MM.1S (cell line): ENCODE data around the gene DHRS7B.

Experiments
- DNase-seq: peaks from one replicate; pipeline ENCODE4 v3.0.0-alpha.2; 2015
- H2AFZ ChIP-seq: fragments of 300-600 bp; sonication (generic); 2 replicates; pipeline ENCODE4 v1.6.0; 2016; ENCODE audit warnings: antibody characterized with exemption, low read length
- H3F3A ChIP-seq: fragments of 300-600 bp; sonication (generic); 2 replicates; pipeline ENCODE4 v1.6.1; 2016; ENCODE audit warnings: mild to moderate bottlenecking, antibody characterized with exemption, low read length, moderate library complexity, mixed read lengths; ENCODE audit not compliant: insufficient read depth
- H3K27ac ChIP-seq: fragments of 300-600 bp; sonication (generic); 2 replicates; pipeline ENCODE4 v1.5.1; 2016; ENCODE audit warnings: mild to moderate bottlenecking, low read length
- H3K27me3 ChIP-seq: fragments of 300-600 bp; sonication (generic); replicated peaks from 2 replicates; pipeline ENCODE4 v1.6.0; 2016; ENCODE audit warnings: low read length; ENCODE audit not compliant: insufficient read depth
- H3K36me3 ChIP-seq: fragments of 300-600 bp; sonication (generic); replicated peaks from 2 replicates; pipeline ENCODE4 v1.6.1; 2016; ENCODE audit warnings: mild to moderate bottlenecking, low read length, mixed read lengths; ENCODE audit not compliant: insufficient read depth
- H3K4me1 ChIP-seq: fragments of 300-600 bp; sonication (generic); 2 replicates; pipeline ENCODE4 v1.6.1; 2016; ENCODE audit warnings: low read length, mixed read lengths
- H3K4me2 ChIP-seq: fragments of 300-600 bp; sonication (generic); 2 replicates; pipeline ENCODE4 v1.6.0; 2016; ENCODE audit warnings: low read depth, low read length
- H3K4me3 ChIP-seq: fragments of 300-600 bp; sonication (generic); 2 replicates; pipeline ENCODE4 v1.5.1; 2016; ENCODE audit warnings: low read length, mixed read lengths
- H3K79me2 ChIP-seq: fragments of 300-600 bp; sonication (generic); 2 replicates; pipeline ENCODE4 v1.6.1; 2016; ENCODE audit warnings: mixed run types, low read length, mixed read lengths
- H3K9ac ChIP-seq: fragments of 300-600 bp; sonication (generic); 2 replicates; pipeline ENCODE4 v1.6.1; 2016; ENCODE audit warnings: low read length, mixed read lengths
- H3K9me2 ChIP-seq: fragments of 300-600 bp; sonication (generic); replicated peaks from 2 replicates; pipeline ENCODE4 v1.6.1; 2016; ENCODE audit warnings: mild to moderate bottlenecking, low read length, mixed read lengths; ENCODE audit not compliant: insufficient read depth
- H3K9me3 ChIP-seq: fragments of 300-600 bp; sonication (generic); replicated peaks from 2 replicates; pipeline ENCODE4 v1.6.1; 2016; ENCODE audit warnings: mild to moderate bottlenecking, low read length, mixed read lengths; ENCODE audit not compliant: insufficient read depth
- H4K20me1 ChIP-seq: fragments of 300-600 bp; sonication (generic); 2 replicates; pipeline ENCODE4 v1.6.1; 2016; ENCODE audit warnings: mild to moderate bottlenecking, low read length, moderate library complexity, mixed read lengths; ENCODE audit not compliant: insufficient read depth
- CTCF ChIP-seq: fragments of 300-600 bp; sonication (generic); IDR thresholded peaks from 2 replicates; pipeline ENCODE4 v1.5.1; 2016; ENCODE audit warnings: antibody characterized with exemption, low read length, mixed read lengths
- EZH2 ChIP-seq: fragments of 300-600 bp; sonication (generic); optimal IDR thresholded peaks from 2 replicates; pipeline ENCODE3; 2017; ENCODE audit warnings: low read depth, mild to moderate bottlenecking, antibody characterized with exemption, low read length, mixed read lengths
- EZH2phosphoT487 ChIP-seq: fragments of 300-600 bp; sonication (generic); IDR thresholded peaks from 2 replicates; pipeline ENCODE4 v1.6.1; 2018; ENCODE audit warnings: antibody characterized with exemption, low read length

DHRS7B gene

GRCh38 chr17:21171309-21171922 lies 44.7 kb downstream of the DHRS7B start:
- TF ChIP-seq EZH2phosphoT487 = no peak
- no peak for TF ChIP-seq EZH2
- TF ChIP-seq CTCF = no peak
- H3K9me3 ChIP-seq = no peaks in the 10 kb centered on the region
- peak overlapping the region; percentile 94 for H3K27ac ChIP-seq
- H3K4me1 ChIP-seq = peaks cover 40% of the 10 kb centered on the region
- peak overlapping the region; percentile 20 for H2AFZ ChIP-seq
- H4K20me1 ChIP-seq = no peaks in the 10 kb centered on the region
- peak; percentile 88 for DNase-seq
- peak overlapping the region; percentile 26 for H3K4me3 ChIP-seq
- no peaks in the 10 kb centered on the region for H3K9me2 ChIP-seq
- peaks cover 10% of the 10 kb centered on the region for H3K79me2 ChIP-seq
- peak overlapping the region; percentile 84 for H3K4me2 ChIP-seq
- no peaks in the 10 kb centered on the region for H3K27me3 ChIP-seq
- H3F3A ChIP-seq = peaks cover 14% of the 10 kb centered on the region
- H3K9ac ChIP-seq = peak overlapping the region; percentile 62
- H3K36me3 ChIP-seq = no peaks in the 10 kb centered on the region

- no peaks in the 10 kb centered on the region for H3K36me3 ChIP-seq
- H3K9me3 ChIP-seq = no peaks in the 10 kb centered on the region
- H3K4me2 ChIP-seq = peak overlapping the region; percentile 84
- H3K4me1 ChIP-seq = peaks cover 40% of the 10 kb centered on the region
- H2AFZ ChIP-seq = peak overlapping the region; percentile 20; the same call in 1 of the 2 replicates
- DNase-seq = no peak
- H3K79me2 ChIP-seq = peaks cover 10% of the 10 kb centered on the region
- H3K9ac ChIP-seq = peak overlapping the region; percentile 62
- no peaks in the 10 kb centered on the region for H3K9me2 ChIP-seq
- H3K4me3 ChIP-seq = peak overlapping the region; percentile 15
- H3K27me3 ChIP-seq = no peaks in the 10 kb centered on the region
- peaks cover 14% of the 10 kb centered on the region for H3F3A ChIP-seq
- TF ChIP-seq EZH2 = no peak
- TF ChIP-seq EZH2phosphoT487 = no peak
- no peak for TF ChIP-seq CTCF
- no peaks in the 10 kb centered on the region for H4K20me1 ChIP-seq
- H3K27ac ChIP-seq = peak overlapping the region; percentile 94
These were observed 45.3 kb downstream of the DHRS7B start for GRCh38 chr17:21171970-21172510.

- H3K27me3 ChIP-seq = no peaks in the 10 kb centered on the region
- no peak overlapping the region for H3K4me2 ChIP-seq
- H3K4me1 ChIP-seq = peaks cover 40% of the 10 kb centered on the region
- no peaks in the 10 kb centered on the region for H3K36me3 ChIP-seq
- no peak overlapping the region for H3K9ac ChIP-seq
- H3K27ac ChIP-seq = no peak overlapping the region
- peaks cover 14% of the 10 kb centered on the region for H3F3A ChIP-seq
- no peaks in the 10 kb centered on the region for H3K9me2 ChIP-seq
- no peak for DNase-seq
- peaks cover 10% of the 10 kb centered on the region for H3K79me2 ChIP-seq
- H3K4me3 ChIP-seq = no peak overlapping the region
- TF ChIP-seq EZH2 (no peak), EZH2phosphoT487 (no peak), CTCF (no peak)
- H3K9me3 ChIP-seq = no peaks in the 10 kb centered on the region
- H2AFZ ChIP-seq = no peak overlapping the region
- no peaks in the 10 kb centered on the region for H4K20me1 ChIP-seq
These were observed 46.1 kb downstream of the DHRS7B start for GRCh38 chr17:21172846-21173245.
